Epidermal melanocyte (primary cell): ENCODE measurements around the gene TFR2.

Experiments used
- DNase-seq: peaks from one replicate; pipeline ENCODE4 v3.0.0; 2011; ENCODE audit warnings: low spot score; ENCODE audit not compliant: insufficient read length

The TFR2 gene

GRCh38 chr7:100586266-100587025, 54.9 kb downstream of the TFR2 start, which contains the start of gene FBXO24:
Gene FBXO24, plus strand, starts transcription at chr7:100586328. Its CDS starts 298 bp downstream, at chr7:100586626.
- peak; percentile 99 for DNase-seq

DNA sequence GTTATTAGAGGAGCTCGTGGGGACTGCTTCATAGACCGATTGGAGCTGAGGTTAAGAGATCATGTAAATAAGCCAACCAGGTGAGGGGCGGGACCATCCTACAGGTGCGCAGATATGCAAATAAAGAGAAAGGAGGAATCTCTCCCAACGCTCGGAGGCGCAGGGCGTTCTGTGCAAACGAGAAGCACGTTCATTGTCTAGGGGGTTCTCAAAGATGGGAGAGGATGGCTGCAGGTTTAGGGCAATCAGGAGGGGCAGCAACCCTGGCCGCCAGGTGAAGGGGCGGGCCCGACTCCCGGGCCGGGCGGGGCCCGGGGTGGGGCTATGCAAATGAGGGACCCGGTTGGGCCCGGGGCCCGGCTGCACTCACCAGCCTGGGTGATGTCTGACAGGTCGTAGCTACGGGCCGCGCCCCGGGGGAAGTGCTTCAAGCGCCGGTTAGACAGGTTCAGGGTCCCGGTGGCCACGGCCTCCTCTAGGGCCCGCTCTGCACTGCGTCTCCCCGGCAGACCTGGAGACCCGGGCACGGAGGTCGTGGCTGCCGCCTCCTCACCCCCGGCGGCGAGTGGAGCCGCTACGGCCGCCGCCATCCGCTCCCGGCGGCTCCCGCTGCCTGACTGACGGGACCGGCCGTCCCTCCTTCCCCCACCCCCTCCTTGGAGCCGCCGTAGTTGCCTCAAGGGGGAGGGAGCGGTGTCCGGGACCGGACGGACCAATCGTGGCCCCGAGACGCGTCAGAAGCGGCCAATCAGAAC, 55.7 kb downstream of the TFR2 start, which contains the start of gene LRCH4:
LRCH4 (minus strand) TSS at position 619 of the 755 bp plus-strand sequence; CDS start at position 590, 29 bp downstream.
- DNase-seq: peak; percentile 97

GRCh38 chr7:100584683-100585510, 56.5 kb downstream of the TFR2 start:
- DNase-seq: peak; percentile 42

GRCh38 chr7:100584054-100584682, 57.2 kb downstream of the TFR2 start:
- no peak for DNase-seq

- DNase-seq: peak; percentile 34
These were observed 58.0 kb downstream of the TFR2 start for GRCh38 chr7:100583132-100584053.

- no peak for DNase-seq
These were observed 58.7 kb downstream of the TFR2 start for GRCh38 chr7:100582650-100583049.

DNA sequence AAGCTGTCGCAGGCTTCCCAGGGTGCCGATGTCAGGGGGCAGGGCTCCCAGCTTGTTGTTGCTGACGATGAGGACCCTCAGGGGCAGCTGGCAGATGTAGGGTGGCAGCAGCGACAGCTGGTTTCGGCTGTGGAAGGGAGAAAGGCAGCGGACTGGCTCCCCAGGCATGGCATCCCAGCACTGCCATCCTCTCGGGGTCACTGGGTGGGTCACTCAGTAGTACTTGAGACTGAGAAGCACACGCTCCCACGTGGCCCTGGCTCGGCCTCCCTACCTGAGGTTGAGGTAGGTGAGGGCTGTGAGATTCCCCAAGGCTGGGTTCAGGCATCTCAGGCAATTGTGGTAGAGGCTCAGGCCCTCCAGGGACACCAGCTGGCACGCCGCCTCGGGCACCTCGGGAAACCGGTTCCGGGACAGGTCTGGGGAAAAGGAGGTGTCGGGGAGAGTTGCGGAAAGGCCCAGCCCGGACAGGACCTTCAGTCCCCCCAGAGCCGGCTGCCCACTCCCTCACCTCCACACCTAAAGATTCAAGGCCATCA, 59.2 kb downstream of the TFR2 start:
- no peak for DNase-seq

DNA sequence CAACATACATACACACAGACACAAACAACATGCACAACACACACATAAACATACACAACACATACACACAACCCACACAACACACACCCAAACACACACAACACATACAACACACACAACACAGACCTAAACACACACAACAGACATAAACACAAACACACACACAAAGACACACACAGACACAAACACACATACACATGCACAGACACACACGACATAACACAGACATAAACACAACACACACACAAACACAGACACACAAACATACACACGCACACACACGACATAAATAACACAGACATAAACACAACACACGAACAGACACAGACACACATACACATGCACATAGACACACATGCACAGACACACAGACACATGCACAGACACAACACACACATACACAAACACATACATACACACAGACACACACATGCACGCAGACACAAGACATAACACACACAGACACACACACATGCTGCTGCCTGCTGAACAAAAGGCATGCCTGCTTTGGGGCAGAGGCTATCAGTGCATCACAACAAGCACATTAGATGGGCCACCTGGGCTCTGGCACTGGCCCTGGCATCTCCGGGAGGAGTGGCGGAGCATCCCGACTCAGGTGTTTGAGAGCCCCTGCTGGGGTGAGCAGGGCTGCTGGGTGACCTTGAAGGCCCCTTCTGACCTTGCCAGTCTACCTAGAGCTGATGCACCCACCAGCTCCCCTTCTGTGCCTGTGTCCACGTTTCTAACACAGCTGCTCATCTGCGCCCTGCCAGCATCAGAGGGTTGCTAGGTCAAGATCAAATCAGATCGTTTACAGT, 60.7 kb downstream of the TFR2 start:
- no peak for DNase-seq

DNA sequence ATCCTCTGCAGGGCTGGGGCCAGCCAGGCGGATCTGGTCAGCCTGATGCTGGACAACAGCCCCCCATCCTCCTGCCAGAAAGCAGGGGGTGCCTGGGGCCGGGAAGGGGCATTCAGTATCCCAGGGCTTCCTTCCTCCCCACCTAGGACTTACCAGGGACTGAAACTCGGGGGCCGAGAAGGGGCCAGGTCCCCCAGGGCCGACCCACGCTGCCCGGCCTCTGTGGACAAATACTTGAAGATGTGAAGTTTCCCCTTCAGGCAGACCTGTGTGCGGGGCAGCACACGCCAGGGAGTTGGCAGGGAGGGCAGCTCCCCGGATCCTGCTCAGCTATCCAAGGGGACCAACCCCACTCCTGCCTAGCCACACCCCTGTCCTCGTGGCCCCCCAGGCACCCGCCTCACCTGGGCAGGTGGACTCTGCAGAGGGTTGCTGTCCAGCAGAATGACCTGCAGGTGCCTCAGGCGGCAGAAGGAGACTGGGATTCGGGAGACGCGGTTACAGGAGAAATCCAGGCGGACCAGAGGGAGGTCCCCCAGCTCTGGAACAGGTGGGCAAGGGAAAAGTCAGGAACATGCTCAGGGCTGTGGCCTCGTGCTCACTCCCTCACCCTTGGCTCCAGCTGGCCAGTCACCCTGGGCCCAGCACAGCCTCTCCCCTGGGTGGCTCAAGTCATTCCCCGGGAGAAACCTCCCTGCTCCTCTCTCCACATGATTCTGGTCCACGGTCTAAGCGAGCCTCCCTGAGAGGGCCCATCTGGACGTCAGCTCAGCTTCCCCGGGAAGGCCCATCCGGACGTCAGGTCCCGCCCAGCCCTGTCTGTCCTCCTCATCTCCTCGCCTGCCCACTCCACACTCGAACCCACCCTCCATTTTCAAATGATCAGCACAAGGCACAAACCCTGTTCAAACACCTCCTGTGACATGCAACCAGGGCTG, 62.8 kb downstream of the TFR2 start:
- DNase-seq: no peak

DNA sequence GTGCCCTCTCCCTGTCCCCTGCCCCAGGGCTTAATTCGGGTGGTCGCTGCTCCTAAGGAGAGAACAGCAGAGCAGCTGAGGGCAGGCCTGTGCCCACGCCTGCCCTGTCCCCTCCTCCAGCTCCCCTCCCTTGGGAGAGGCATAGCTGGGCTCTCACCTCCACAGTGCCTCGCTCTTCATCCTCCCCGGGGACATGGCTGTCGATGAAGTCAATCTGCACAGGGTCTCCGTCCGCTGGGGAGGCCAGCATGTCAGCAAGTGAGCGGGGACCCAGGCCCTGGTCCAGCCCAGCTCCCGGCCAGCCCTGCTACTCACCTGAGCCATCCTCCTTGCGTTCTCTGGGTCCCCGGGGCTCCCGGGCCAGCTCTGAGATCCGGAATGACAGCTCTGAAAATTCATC, 63.8 kb downstream of the TFR2 start:
- DNase-seq: no peak

- DNase-seq: no peak
These were observed 64.2 kb downstream of the TFR2 start for GRCh38 chr7:100577103-100577502.

DNA sequence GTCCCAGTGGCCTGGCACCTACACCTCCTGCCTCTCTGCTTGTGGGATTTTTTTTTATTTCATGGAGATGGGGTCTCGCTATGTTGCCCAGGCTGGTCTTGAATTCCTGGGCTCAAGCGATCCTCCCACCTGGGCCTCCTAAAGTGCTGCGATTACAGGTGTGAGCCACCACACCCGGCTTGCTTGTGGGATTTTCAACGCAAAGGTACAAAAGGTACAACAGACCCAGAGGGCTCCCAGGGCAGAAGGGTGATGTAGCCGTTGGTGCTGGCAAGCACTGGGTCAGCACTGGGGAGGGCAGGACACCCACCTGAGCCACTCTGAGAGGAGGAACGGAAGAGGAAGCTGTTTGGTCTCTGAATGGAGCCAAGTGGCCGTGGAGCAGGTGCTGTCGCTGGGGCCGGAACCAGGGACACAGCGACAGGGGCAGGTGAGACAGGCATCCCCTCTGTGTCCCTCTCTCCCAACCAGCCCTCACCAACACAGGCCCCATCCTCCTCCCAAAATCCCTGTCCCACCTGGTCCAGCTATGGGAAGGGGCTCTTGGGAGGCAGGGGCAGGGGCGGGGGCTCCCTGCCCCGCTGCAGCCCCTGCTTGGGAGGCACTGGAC, 64.9 kb downstream of the TFR2 start:
- DNase-seq: no peak

- no peak for DNase-seq
These were observed 65.5 kb downstream of the TFR2 start for GRCh38 chr7:100575746-100576383.

DNA sequence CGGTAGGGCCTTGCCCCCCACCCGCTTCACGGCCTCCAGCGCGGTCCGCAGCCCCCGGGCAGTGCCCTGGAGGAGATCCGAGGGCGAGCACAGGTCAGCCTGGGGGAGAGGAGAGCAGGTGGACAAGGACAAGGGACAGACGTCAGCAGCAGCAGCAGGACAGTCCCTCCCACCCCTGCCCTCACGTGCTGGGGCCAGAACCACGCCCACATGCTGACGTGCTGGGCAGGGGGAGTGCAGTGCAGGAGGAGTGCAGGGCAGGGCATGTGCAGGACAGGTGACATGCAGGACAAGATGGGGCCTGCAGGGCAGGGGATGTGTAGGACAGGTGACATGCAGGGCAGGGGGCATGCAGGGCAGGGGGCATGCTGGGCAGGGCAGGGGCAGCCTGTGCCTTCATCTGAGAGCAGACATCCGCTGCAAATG, 66.1 kb downstream of the TFR2 start:
- DNase-seq: no peak

GRCh38 chr7:100574362-100575205, 66.8 kb downstream of the TFR2 start:
- no peak for DNase-seq
